ENCODE data around the gene NOL11. TPM values are rescaled to one million over a fixed set of nuclear protein-coding genes. Genes with fewer than 3 reads are reported as not detected.

The NOL11 gene
- total and polyA plus RNA-seq, 2 experiments from 2014 or later: 30.3 to 37.2 TPM

GRCh38 chr17:67733449-67733848 lies 15.7 kb downstream of the NOL11 start:
- Histone ChIP-seq H3F3A (ENCODE audit: insufficient read depth) (no peaks in the 10 kb centered on the region), H3K79me2 (ENCODE audit: insufficient read depth) (peaks cover 53% of the 10 kb centered on the region), H3K36me3 (ENCODE audit: low read depth) (peaks cover 69% of the 10 kb centered on the region), H3K4me2 (ENCODE audit: unreplicated experiment) (no peak overlapping the region), H3K9me3 (ENCODE audit: low read depth) (no peaks in the 10 kb centered on the region), H3K4me1 (ENCODE audit: insufficient read depth) (no peaks in the 10 kb centered on the region), H4K20me1 (ENCODE audit: insufficient read depth) (no peaks in the 10 kb centered on the region), H3K27ac (no peak overlapping the region), H3K9me2 (ENCODE audit: insufficient read depth) (no peaks in the 10 kb centered on the region), H3K27me3 (replicated peaks; ENCODE audit: insufficient read depth) (no peaks in the 10 kb centered on the region), H3K4me3 (no peak overlapping the region), H3K9ac (no peak overlapping the region), H2AFZ (no peak overlapping the region)
- WGBS, 2 experiments (ENCODE audit: low coverage in 1 of 2, low lambda C conversion rate in 2 of 2, missing lambda C conversion rate in 2 of 2): 51 to 55% methylated on average over 2 of the region's 2 CpGs
- TF ChIP-seq EZH2 (IDR thresholded peaks at IDR 0.05; ENCODE audit: insufficient read depth, poor library complexity, severe bottlenecking): no peak
- no peak for DNase-seq
- in situ Hi-C loops (cut with MboI): no loop called here

- in situ Hi-C loops (cut with MboI): no loop called here
- Histone ChIP-seq H3K9ac (no peak overlapping the region), H4K20me1 (ENCODE audit: insufficient read depth) (no peaks in the 10 kb centered on the region), H2AFZ (no peak overlapping the region), H3K27ac (no peak overlapping the region), H3K9me2 (ENCODE audit: insufficient read depth) (no peaks in the 10 kb centered on the region), H3K4me3 (no peak overlapping the region), H3K9me3 (ENCODE audit: low read depth) (no peaks in the 10 kb centered on the region), H3K79me2 (ENCODE audit: insufficient read depth) (peaks cover 23% of the 10 kb centered on the region), H3K4me1 (ENCODE audit: insufficient read depth) (no peaks in the 10 kb centered on the region), H3K4me2 (ENCODE audit: unreplicated experiment) (no peak overlapping the region), H3K27me3 (replicated peaks; ENCODE audit: insufficient read depth) (no peaks in the 10 kb centered on the region), H3K36me3 (ENCODE audit: low read depth) (peaks cover 65% of the 10 kb centered on the region), H3F3A (ENCODE audit: insufficient read depth) (no peaks in the 10 kb centered on the region)
- no peak for TF ChIP-seq EZH2phosphoT487 (IDR thresholded peaks at IDR 0.05; ENCODE audit: insufficient read depth, low read depth)
- TF ChIP-seq EZH2 (IDR thresholded peaks at IDR 0.05; ENCODE audit: insufficient read depth, poor library complexity, severe bottlenecking): no peak
- DNase-seq: no peak
- 83 to 86% methylated on average over 8 of the region's 8 CpGs for WGBS, 2 experiments (ENCODE audit: low coverage in 1 of 2, low lambda C conversion rate in 2 of 2, missing lambda C conversion rate in 2 of 2)
These were observed 19.4 kb downstream of the NOL11 start for GRCh38 chr17:67737145-67737544.

GRCh38 chr17:67742025-67742424 lies 24.3 kb downstream of the NOL11 start:
- no peak overlapping the region for H2AFZ ChIP-seq
- H3K9me2 ChIP-seq (ENCODE audit: insufficient read depth): no peaks in the 10 kb centered on the region
- no peaks in the 10 kb centered on the region for H3K4me1 ChIP-seq (ENCODE audit: insufficient read depth)
- in situ Hi-C loops (cut with MboI): no loop called here
- H4K20me1 ChIP-seq (ENCODE audit: insufficient read depth): no peaks in the 10 kb centered on the region
- H3K4me2 ChIP-seq (ENCODE audit: unreplicated experiment): no peak overlapping the region
- no peak for TF ChIP-seq EZH2phosphoT487 (IDR thresholded peaks at IDR 0.05; ENCODE audit: insufficient read depth, low read depth)
- TF ChIP-seq EZH2 (IDR thresholded peaks at IDR 0.05; ENCODE audit: insufficient read depth, poor library complexity, severe bottlenecking): no peak
- peaks cover 53% of the 10 kb centered on the region for H3K36me3 ChIP-seq (ENCODE audit: low read depth)
- no peaks in the 10 kb centered on the region for H3F3A ChIP-seq (ENCODE audit: insufficient read depth)
- no peaks in the 10 kb centered on the region for H3K27me3 ChIP-seq (replicated peaks; ENCODE audit: insufficient read depth)
- no peaks in the 10 kb centered on the region for H3K9me3 ChIP-seq (ENCODE audit: low read depth)
- no peak overlapping the region for H3K9ac ChIP-seq
- H3K27ac ChIP-seq: no peak overlapping the region
- WGBS, 2 experiments (ENCODE audit: low coverage in 1 of 2, low lambda C conversion rate in 2 of 2, missing lambda C conversion rate in 2 of 2): 97 to 98% methylated on average over 2 of the region's 2 CpGs
- H3K4me3 ChIP-seq: no peak overlapping the region
- no peak for DNase-seq
- H3K79me2 ChIP-seq (ENCODE audit: insufficient read depth): no peaks in the 10 kb centered on the region

- TF ChIP-seq EZH2 (IDR thresholded peaks at IDR 0.05; ENCODE audit: insufficient read depth, poor library complexity, severe bottlenecking) (no peak), EZH2phosphoT487 (IDR thresholded peaks at IDR 0.05; ENCODE audit: insufficient read depth, low read depth) (no peak)
- 89 to 90% methylated on average over 14 of the region's 14 CpGs for WGBS, 2 experiments (ENCODE audit: low coverage in 1 of 2, low lambda C conversion rate in 2 of 2, missing lambda C conversion rate in 2 of 2)
- in situ Hi-C loops (cut with MboI): no loop called here
These were observed 29.2 kb downstream of the NOL11 start for GRCh38 chr17:67746704-67747571.

More at GRCh38 chr17:67746704-67747571, 29.2 kb downstream of the NOL11 start:
- Histone ChIP-seq H3K9me2 (ENCODE audit: insufficient read depth) (no peaks in the 10 kb centered on the region), H3K4me1 (ENCODE audit: insufficient read depth) (no peaks in the 10 kb centered on the region), H3K27me3 (replicated peaks; ENCODE audit: insufficient read depth) (no peaks in the 10 kb centered on the region), H3K27ac (no peak overlapping the region), H3K79me2 (ENCODE audit: insufficient read depth) (no peaks in the 10 kb centered on the region), H3K4me2 (ENCODE audit: unreplicated experiment) (no peak overlapping the region), H3K9me3 (ENCODE audit: low read depth) (no peaks in the 10 kb centered on the region), H3F3A (ENCODE audit: insufficient read depth) (no peaks in the 10 kb centered on the region), H2AFZ (no peak overlapping the region), H4K20me1 (ENCODE audit: insufficient read depth) (no peaks in the 10 kb centered on the region), H3K9ac (no peak overlapping the region), H3K4me3 (no peak overlapping the region), H3K36me3 (ENCODE audit: low read depth) (peaks cover 42% of the 10 kb centered on the region)
- no peak for DNase-seq
